ENCODE measurements around the gene BCL7B.
"Not testable (repeated sequence)": the region's sequence is repeated elsewhere in the genome, so short reads cannot be mapped to it uniquely, and the experiment has no call there.

BCL7B gene

DNA sequence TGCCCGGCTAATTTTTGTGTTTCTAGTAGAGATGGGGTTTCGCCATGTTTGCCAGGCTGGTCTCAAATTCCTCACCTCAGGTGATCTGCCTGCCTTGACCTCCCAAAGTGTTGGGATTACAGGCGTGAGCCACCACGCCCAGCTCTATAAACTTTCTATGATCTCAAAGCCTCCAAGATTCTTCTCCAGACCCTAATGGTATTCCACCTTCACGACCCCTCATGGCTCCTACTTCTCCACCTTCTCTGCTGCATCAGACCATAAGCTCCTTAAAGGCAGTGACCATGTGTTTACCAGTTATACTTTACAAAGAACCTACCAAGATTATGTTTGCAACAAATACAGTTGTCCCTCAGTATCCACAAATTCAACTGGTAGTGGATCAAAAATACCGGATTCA is 25.3 kb downstream of the BCL7B start:
- no peak for DNase-seq

DNA sequence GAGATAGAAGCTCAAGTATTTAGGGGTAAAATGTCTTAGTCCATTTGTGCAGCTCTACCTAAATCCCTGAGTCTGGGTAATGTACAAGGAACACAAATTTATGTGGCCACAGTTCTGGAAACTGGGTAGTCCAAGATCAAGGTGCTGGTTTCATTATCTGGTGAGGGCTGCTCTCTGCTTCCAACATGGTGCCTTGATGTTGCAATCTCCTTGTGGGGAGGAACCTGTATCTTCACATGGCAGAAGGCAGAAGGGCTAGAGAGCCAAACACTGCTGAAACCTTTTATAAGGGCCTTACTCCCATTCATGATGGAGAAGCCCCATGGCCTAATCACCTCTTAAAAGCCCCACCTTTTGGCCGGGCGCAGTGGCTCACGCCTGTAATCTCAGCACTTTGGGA is 26.7 kb downstream of the BCL7B start:
- no peak for DNase-seq

DNA sequence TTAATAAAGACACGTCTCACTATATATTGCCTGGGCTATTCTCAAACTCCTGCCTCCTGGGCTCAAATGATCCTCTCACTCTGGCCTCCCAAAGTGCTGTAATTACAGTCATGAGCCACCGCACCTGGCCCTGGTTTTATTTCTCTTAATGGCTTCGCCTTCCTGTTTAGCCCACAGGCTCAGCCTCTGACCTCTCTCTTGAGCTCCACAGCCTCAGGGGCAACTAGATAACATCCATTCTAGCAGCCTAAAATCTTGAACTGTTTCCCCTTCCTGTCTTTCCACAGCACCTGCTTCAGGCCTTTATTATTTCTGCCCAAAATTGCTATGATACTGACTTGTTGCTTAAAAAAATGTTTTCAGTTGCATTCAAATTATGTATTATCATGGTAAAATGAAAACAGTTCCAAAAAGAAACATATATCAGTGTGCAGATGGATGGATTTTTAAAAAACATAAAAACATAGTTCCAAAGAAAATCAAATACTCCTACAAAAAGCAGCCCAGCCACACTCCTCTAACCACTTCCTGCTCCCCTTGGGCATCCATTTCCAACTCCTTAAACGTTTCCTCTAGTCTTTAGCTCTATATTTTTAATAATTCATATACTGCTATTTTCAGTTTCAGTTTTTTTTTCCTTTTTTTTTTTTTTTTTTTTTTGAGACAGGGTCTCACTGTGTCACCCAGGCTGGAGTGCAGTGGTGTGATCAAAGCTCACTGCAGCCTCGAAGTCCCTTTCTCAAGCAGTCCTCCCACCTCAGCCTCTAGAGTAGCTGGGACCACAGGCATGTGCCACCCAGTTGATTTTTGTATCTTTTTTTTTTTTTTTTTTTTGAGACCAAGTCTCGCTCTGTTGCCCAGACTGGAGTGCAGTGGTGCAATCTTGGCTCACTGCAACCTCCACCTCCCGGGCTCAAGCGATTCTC is 30.3 kb downstream of the BCL7B start:
- DNase-seq = no peak

DNA sequence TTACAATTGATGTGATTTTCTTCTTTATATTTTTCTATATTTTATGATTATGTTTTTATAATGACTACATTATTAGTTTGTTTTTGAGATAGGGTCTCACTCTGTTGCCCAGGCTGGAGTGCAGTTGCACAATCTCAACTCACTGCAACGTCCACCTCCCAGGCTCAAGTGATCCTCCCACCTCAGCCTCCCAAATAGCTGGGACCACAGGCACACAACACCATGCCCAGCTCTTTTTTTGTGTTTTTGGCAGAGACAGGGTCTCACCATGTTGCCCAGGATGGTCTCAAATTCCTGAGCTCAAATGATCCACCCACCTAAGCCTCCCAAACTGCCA is 31.4 kb downstream of the BCL7B start:
- DNase-seq = not testable (repeated sequence)

DNA sequence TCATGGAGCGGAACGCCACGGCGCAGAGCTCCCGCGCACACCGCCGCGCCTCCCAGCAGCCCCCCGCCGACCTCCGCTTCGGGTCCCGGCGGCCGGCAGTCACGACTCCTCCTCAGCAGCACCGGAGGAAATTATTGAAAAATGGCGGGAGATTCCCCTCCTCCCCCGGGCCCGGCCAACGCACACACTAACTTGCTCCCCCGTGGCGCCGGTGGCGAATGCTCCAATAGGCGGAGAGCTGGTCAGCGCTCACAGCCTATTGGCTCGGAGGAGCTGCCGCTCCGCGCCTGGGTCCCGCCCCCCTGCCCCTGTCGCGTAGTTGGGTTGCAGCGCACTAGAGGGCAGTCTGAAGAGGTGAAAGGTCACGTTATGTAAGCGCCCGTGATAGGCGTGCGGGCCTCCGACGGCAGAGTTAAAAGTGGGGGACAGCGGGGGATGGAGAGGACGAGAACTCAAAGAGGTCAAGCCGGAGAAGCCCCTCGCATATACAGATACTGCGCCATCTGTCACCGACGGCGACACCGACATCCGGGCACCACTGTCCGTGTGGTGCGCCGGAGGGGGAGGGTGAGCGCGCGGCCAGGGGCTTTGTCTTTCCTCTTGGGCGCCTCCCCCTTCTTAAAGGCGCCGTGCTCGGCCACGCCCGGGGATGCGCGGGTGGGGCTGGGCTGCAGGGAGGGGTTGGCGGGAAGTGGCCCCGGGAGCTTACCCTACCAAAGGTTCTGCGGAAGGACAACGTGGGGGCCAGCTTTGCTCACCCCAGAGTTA is 35.2 kb downstream of the BCL7B start, which contains the start of gene BAZ1B:
TSS of gene BAZ1B (minus strand) at position 189 of the 768 bp plus-strand sequence. CDS start 360 bp downstream, outside the sequence.
- peak; percentile 99 for DNase-seq

DNA sequence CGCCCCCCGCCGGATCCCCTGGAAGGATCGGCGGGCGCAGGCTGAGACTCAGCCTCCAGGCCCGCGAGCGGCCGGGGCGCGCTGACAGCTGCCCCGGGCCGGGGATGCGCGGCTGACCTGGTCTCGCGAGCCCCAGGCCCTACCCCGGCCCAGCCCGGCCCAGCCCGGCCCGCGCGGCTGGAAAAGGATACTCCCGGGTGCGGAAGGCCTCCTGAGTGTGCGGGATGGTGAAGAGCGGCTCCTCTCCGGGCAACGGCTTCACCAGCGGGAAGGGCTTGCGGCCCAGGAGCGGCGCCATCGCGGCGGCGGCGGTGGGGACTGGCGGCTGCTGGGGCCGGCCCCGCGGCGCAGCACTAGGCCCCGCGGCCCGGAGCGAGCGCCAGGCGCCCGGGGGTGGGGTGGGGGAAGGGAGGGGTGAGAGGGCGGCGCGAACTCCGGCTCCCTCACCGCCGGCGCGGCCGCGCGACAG is 35.8 kb downstream of the BCL7B start:
- no peak for DNase-seq

DNA sequence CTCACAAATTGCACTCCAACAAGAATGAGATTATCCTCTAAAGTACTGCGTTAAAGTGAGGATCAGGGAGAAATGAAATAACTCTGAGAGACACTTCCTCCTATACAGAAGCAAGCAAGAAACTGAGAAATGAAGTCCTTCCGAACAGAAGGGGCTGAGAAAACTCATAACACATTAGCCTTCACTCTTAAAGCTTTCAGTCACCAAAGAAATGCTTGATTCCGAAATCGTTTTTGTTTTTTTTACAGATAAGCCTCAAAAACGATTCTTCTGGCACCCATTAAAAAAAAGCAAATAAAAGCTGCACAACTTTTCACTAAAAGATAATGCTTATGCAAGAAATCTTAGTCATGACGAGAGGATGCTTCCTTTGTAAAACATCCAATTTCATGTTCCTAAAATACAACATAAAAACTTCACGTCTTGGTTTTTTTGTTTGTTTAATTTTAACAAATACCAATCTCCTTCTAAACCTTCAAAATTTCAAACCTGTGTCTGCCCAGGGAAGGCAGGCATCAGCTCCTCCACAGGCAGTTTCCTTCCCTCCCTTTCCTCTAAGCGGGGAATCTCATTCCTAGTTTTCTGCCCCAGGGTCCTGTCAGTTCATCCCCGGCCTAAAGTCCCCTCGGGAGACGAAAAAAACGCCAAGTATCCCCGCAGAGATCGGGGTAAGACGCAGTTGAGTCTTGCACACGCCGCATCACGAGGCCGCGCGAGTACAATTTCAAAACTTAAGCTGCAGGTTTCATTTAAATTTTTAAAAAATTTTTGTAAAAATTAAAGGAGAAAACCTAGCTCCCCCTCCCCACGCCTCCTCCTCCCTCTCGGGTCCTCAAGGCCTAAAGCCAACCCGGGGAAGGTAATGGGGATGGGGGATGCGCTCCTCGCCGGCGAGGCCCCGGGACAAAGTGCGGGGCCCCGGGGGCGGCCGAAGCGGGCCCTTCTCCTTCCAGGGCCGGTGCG is 36.5 kb downstream of the BCL7B start:
- no peak for DNase-seq

DNA sequence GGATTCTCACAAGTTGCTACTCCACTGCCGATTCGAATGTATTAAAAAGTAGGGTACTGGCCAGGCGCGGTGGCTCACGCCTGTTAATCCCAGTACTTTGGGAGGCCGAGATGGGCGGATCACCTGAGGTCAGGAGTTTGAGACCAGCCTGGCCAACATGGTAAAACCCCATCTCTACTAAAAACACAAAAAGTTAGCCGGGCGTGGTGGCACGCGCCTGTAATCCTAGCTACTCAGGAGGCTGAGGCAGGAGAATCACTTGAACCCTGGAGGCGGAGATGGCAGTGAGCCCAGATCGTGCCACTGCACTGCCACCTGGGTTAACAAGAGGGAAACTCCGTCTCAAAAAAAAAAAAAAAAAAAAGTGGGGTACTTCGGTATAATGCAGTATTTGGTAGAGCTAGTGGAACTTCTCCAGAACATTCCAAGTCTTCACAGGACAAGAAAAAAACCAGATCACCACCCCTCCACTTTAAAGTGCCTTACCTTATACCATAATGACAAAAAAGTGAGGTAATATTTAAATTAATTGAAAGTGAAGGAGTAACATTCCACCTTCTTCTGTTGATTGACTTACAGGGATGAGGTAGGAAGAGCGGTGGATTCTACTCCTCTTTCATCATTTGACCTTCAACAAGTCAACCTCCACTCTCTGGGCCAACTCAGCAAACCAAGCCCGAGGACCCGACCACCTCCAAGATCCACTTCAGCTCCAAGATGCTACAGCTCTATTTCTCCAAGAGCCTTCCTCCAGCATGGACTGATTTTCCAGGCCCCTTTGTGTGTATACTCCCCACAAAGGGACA is 37.4 kb downstream of the BCL7B start:
- DNase-seq = no peak

DNA sequence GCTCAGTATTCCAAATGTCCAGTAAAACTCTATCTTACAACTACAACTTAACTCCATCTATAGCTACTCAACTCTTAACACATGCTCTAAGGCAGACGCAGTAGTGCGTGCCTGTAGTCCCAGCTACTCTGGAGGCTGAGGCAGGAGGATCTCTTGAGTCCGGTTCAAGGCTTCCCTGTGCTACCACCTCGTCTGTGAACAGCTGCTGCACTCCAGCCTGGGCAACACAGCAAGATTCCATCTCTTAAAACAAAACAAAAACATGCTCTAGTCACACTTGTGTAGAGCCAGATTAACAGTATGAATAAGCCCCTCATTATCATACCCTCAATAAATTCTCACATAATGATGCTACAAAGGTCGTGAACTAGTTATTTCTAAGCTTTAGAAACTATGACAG is 39.0 kb downstream of the BCL7B start:
- no peak for DNase-seq

DNA sequence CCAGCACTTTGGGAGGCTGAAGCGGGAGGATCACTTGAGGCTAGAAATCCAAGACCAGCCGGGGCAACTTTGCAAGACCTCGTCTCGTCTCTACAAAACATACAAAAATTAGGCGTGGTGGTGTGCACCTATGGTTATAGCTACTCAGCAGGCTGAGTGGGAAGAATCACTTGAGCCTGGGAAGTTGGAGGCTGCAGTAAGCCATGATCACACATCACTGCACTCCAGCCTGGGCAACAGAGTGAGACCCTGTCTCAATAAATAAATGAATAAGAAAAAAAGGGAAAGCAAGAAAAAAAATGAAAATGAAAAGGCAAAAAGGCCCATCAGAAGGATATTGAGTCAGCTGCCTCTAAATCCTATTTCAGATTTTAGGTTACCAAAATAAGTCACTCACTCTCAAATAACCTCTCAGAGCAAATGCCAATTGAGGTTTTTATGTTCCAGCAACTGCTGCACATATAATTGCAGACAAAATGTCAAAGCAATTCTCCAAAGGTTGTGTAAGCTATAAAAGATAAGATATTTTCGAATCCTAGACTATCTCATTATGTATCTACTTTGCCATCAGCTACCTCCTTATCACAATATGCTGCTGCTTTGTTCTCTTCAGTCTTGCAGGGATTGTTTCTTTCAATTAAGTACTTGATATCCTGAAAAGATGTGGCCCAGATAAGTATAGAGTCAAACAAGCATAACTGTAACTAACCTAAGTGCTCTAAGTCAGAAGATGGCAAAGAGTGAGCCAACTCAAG is 40.1 kb downstream of the BCL7B start:
- DNase-seq = no peak

DNA sequence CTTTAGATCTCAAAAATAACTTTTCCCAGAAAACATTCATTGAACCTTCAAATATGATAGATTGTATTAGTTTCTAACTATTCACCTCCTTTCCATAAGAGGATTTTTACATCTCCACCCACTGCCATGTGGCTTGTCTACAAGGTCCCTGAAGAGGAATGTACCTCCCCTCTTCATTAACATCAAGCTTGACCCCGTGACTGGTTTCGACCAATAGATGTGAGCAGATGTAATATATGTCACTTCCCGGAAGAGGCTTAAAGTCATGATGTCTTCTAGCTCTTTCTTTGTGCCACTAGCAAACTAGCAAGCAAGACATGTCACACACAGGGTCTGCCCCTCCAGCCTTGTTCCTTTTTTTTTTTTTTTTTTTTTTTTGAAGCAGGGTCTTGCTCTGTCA is 42.3 kb downstream of the BCL7B start:
- no peak for DNase-seq

DNA sequence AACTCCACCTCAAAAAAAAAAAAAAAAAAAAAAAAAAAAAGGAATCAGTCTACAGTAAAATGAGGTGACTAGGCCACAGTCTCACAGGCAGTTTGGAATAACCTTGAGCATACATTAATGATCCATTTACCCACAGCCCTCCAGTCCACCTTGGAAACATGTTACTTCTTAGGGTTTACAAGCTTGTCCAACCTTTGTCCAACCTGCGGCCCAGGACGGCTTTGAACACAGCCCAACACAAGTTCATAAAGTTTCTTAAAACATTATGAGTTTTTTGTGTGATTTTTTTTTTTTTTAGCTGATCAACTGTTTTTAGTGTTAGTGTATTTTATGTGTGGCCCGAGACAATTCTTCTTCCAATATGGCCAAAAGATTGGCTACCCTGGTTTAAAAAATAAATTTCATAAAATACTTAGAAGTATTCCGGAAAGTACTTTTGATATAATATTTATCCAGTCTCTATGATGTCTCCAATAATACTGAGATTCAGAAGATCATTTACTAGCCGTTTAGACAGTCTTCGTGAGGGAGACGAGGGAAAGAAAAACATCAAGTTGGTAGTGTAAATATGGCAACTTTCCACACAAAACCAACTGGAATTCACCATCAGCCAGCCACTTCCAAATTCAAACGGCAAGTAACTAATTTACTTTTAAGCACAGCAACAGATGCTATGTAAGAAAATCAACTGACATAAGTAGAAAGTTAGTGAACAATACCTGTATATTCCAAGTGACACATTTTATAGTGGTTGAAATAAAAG is 45.3 kb downstream of the BCL7B start:
- no peak for DNase-seq

DNA sequence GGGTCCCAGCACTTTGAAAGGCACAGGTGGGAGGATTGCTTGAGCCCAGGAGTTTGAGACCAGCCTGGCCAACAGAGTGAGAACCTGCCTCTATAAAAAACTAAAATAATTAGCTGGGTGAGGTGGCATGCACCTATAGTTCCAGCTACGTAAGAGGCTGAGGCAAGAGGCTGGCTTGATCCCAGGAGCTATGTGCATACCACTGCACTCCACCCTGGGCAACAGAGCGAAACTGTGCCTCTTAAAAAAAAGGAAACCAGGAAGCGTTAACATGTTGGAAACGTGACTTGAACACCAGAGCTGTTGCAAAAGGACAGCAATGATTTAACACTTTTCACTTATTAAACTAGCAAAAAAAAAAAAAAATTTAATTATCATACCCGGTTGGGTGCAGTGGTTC is 48.0 kb downstream of the BCL7B start:
- DNase-seq = no peak

DNA sequence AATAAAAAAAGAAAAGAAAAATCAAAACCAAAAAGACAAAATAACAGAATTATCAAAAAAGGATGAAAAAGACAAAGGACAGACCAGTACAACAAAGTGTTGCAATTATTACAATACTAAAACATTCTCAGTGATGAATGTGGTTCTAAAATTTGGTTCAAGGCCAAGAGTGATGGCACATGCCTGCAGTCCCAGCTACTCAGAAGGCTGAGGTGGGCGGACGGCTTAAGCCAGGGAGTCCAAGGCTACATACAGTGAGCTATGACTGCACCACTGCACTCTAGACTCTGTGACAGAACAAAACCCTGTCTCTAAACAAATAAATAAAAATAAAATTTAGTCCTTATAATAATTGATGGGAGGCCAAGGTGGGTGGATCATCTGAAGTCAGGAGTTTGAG is 49.9 kb downstream of the BCL7B start:
- no peak for DNase-seq

DNA sequence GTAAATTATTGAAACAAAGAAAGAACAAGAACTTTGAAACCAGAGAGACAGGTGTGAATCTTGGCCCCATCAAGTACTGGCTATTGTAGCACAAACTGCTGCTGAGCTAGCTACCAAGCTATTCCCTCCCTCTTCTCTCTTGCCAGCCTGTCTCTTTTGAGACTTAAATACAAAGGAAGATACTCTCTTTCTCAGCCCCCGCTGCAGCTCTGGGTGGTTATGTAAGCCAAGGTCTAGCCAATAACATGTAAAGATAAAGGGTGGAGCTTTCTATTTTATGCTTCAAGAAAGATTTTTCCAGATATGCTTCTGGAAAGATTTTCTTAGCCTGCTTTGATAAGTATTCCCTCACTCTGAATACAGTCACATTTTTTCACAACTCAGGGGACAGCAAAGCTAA is 52.6 kb downstream of the BCL7B start:
- no peak for DNase-seq

DNA sequence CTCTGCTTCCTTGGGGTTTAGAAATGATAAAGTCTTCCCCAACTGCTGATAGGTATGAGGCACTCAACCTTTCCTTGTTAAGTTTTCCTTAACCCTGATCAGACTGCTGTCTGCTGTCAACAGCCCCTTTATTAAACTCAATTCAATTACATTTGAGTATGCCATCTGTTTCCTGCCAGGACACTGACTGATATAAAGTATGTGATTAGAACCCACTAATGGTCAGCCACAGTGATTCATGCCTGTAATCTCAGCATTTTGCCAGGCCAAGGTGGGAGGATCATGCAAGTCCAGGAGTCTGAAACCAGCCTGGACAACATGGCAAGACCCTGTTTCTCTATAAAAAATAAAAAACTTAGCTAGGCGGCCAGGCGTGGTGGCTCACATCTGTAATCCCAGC is 53.5 kb downstream of the BCL7B start:
- DNase-seq = no peak

DNA sequence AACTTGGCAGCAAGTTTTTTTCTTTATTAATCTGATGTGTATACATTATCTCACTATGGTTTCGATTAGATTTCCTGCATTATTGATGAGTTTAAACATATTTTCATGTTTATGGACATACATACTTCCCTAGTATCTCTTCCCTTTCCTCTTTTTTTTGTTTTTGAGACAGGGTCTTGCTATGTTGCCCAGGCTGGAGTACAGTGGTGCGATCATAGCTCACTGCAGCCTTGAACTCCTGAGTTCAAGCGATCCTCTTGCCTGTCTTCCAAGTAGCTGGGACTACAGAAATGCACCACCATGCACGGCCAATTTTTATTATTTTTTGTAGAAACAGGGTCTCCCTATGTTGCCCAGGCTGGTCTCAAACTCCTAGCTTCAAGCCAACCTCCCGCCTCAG is 54.3 kb downstream of the BCL7B start:
- no peak for DNase-seq

DNA sequence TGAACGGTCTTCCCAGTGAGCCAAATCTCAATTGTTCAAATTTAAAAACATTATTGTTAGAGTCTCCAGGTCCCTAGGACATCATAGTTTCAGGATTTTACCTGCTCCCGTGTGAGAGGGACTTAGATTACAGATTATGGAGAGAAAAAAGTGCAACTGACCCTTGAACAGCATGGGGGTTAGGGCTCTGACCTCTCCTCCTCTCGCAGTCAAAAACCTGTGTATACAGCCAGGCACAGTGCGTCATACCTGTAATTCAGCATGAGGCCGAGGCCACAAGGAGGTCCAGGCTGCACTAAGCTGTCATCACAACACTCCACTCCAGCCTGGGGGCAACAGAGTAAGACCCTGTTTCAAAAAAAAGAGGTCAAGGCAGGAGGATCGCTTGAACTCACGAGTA is 60.9 kb downstream of the BCL7B start:
- DNase-seq = no peak

DNA sequence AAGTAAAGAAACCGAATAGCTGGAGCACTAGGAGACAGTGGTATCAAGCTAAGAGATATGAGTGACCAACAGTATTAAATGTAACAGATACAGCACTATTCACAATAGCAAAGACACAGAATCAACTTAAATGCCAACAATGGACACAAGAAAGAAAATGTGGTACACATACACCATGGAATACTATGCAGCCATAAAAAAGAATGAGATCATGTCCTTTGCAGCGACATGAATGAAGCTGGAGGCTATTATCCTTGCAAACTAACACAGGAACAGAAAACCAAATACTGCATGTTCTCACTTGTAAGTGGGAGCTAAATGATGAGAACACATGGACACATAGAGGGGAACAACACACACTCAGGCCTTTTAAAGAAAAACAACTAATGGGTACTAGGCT is 62.0 kb downstream of the BCL7B start:
- DNase-seq = not testable (repeated sequence)

DNA sequence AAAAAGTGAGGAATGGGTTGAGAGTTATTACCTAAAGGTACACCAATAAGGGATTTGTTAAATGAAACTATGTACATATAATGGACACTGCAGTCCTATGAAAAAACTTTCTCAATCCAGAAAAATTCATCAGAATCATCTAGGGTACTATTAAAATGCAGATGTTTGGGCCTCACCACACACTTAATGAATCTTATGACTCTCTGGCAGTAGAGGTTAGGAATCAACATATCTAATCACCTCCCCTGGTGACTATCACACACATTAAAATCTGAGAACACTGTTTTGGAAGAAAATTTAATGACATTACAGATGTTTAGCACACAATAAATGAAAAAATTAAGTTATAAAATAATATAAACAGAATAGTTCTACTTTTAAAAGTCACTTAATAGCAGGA is 67.5 kb downstream of the BCL7B start:
- DNase-seq = no peak

Measured in eye (tissue), 1 donor.